A673 (cell line): ENCODE data around the gene SLC6A6. TPM values are rescaled to one million over a fixed set of nuclear protein-coding genes. Genes with fewer than 3 reads are reported as not detected.

Source experiments
- BruUV-seq: library from RNA; stranded (reverse); fragments of 400-500 nt; replicated peaks from 2 replicates; lab custom pipeline; 2021; lab: Mats Ljungman, UMichigan
- CTCF ChIA-PET: fragments of 300-600 bp; sonication (Branson Sonifier 250); formaldehyde crosslinking; loops from one replicate; lab custom pipeline; 2022; ENCODE audit warnings: antibody characterized with exemption; lab: Charles Lee
- POLR2A ChIA-PET: fragments of 300-600 bp; sonication (Branson Sonifier 250); formaldehyde crosslinking; loops from one replicate; lab custom pipeline; 2022; ENCODE audit warnings: antibody characterized with exemption; ENCODE audit not compliant: low non-redundant PET; lab: Charles Lee
- DNase-seq: peaks from one replicate; pipeline ENCODE4 v3.0.0-alpha.2; 2015; ENCODE audit warnings: low spot score
- H3K27ac ChIP-seq: fragments of 200-600 bp; sonication (generic); 2 replicates; pipeline ENCODE4 v1.5.1; 2016; ENCODE audit warnings: mixed run types, low read depth, mild to moderate bottlenecking, mixed read lengths, antibody characterized with exemption, low read length; ENCODE audit not compliant: poor library complexity, severe bottlenecking
- H3K27me3 ChIP-seq: fragments of 200-600 bp; sonication (generic); replicated peaks from 2 replicates; pipeline ENCODE4 v1.6.1; 2017; ENCODE audit warnings: mixed run types, low read depth, mild to moderate bottlenecking, mixed read lengths, antibody characterized with exemption, low read length; ENCODE audit not compliant: insufficient read depth, poor library complexity
- H3K36me3 ChIP-seq: fragments of 200-600 bp; sonication (generic); 2 replicates; pipeline ENCODE4 v1.6.1; 2016; ENCODE audit warnings: mixed run types, mild to moderate bottlenecking, mixed read lengths, antibody characterized with exemption, low read length; ENCODE audit not compliant: insufficient read depth, poor library complexity, severe bottlenecking
- H3K4me1 ChIP-seq: fragments of 200-600 bp; sonication (generic); 2 replicates; pipeline ENCODE4 v1.6.1; 2017; ENCODE audit warnings: mixed run types, mild to moderate bottlenecking, mixed read lengths, antibody characterized with exemption, low read length; ENCODE audit not compliant: insufficient read depth, poor library complexity, severe bottlenecking
- H3K4me3 ChIP-seq: fragments of 200-600 bp; sonication (generic); 2 replicates; pipeline ENCODE4 v1.5.1; 2016; ENCODE audit warnings: low read depth, mixed run types, mild to moderate bottlenecking, mixed read lengths, low read length; ENCODE audit not compliant: poor library complexity, severe bottlenecking
- H3K9me3 ChIP-seq: fragments of 200-600 bp; sonication (generic); 2 replicates; pipeline ENCODE4 v1.6.1; 2016; ENCODE audit warnings: mixed run types, low read depth, mild to moderate bottlenecking, mixed read lengths, antibody characterized with exemption, low read length; ENCODE audit not compliant: poor library complexity, severe bottlenecking
- EZH2 ChIP-seq: fragments of 200-600 bp; sonication (generic); IDR thresholded peaks from 2 replicates; pipeline ENCODE4 v1.6.1; 2017; ENCODE audit warnings: borderline replicate concordance, low read depth, mild to moderate bottlenecking, mixed read lengths, antibody characterized with exemption, low read length; ENCODE audit not compliant: poor library complexity, severe bottlenecking
- intact Hi-C: fragments of 100-400 bp; cut with micrococcal nuclease; formaldehyde crosslinking; loops from one replicate; pipeline ENCODE4 v1.10.0; 2022; ENCODE audit not compliant: unreplicated experiment
- total RNA-seq: library from RNA; stranded (reverse); gene quantifications from 2 replicates; pipeline ENCODE4 v1.2.3, GENCODE V29; 2021
- TF ChIP-seq, protein P1 (sequence below): fragments of 300-800, 200-600 bp; sonication (generic); conservative IDR thresholded peaks from 2 replicates; pipeline ENCODE4 v1.5.1; 2017; ENCODE audit warnings: low read depth, mild to moderate bottlenecking, antibody characterized with exemption, low read length, moderate library complexity, mixed read lengths

The SLC6A6 gene
- total RNA-seq, 1 experiment from 2014 or later: 55.1 TPM

DNA sequence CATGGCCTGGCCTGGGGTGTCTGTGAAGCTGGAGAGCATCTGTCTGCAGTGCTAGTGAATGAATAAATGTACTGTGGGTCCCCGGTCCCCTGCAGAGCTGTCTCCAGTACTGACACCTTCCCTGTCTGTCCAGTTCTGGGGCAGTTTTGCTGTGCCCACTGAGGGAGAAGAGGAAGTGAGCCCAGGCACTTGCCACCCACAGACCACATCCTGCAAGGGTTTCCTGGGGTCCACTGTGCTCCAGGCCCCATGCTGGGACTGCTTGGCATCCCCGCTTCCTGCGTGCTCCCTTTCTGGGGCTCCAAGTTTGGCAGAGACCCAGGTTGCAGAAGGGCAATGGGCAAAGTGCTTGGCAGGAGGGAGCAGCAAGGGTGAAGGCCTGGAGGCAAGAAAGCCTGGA is 4.9 kb upstream of the SLC6A6 start:
- H3K9me3 ChIP-seq: no peaks in the 10 kb centered on the region
- H3K4me1 ChIP-seq: no peaks in the 10 kb centered on the region
- intact Hi-C loops: no loop called here
- no TSS peak for BruUV-seq
- no peak overlapping the region for H3K4me3 ChIP-seq
- ChIA-PET CTCF (no interaction called here), POLR2A (no interaction called here)
- H3K27ac ChIP-seq: no peak overlapping the region
- DNase-seq: no peak
- no peaks in the 10 kb centered on the region for H3K36me3 ChIP-seq
- TF ChIP-seq EZH2: no peak
- TF ChIP-seq, protein P1, sequence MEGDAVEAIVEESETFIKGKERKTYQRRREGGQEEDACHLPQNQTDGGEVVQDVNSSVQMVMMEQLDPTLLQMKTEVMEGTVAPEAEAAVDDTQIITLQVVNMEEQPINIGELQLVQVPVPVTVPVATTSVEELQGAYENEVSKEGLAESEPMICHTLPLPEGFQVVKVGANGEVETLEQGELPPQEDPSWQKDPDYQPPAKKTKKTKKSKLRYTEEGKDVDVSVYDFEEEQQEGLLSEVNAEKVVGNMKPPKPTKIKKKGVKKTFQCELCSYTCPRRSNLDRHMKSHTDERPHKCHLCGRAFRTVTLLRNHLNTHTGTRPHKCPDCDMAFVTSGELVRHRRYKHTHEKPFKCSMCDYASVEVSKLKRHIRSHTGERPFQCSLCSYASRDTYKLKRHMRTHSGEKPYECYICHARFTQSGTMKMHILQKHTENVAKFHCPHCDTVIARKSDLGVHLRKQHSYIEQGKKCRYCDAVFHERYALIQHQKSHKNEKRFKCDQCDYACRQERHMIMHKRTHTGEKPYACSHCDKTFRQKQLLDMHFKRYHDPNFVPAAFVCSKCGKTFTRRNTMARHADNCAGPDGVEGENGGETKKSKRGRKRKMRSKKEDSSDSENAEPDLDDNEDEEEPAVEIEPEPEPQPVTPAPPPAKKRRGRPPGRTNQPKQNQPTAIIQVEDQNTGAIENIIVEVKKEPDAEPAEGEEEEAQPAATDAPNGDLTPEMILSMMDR: no peak
- no peaks in the 10 kb centered on the region for H3K27me3 ChIP-seq

DNA sequence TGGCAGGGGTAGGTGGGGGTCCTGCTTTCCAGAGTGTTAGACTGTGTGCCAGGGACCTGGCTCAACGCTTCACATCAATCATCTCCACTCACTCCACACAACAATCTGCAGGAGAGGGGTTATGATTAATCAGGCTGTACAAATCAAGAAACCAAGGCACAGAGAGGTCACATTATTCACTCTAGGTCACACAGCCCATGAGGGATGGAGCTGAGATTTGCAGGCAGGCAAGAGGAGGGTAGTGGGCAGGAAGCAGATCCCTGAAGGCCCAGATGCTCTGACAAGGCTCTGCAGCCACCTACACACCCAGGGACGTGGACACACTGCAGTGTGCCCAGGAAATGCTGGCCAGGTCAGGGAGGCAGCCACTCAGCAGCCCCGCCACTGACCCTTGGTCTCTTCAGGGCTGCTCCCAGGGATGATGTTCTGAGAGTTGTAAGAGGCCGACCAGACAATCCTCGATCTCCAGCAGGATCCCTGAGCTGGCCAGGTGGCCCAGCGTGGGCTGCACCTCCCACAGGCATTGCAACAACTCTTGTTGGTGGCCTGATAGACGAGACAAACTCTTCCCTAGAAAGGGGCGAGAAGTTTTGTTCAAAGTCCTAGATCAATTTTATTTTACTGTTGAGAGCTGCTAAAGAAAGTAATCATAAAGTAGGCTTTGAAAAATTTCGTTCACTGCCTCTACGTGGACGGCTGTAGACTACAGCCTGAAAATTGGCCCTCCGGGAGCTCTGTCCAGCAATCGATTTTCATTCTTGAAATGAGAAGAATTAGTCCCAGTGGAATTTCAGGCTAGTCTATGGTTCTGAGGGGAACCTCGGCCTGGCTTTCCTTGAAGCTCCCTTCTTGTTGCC is 4.2 kb upstream of the SLC6A6 start:
- intact Hi-C loops: no loop called here
- CTCF ChIA-PET: no interaction called here
- Histone ChIP-seq H3K36me3 (no peaks in the 10 kb centered on the region), H3K27ac (no peak overlapping the region), H3K4me3 (no peak overlapping the region), H3K4me1 (no peaks in the 10 kb centered on the region), H3K9me3 (no peaks in the 10 kb centered on the region), H3K27me3 (no peaks in the 10 kb centered on the region)
- no peak for TF ChIP-seq EZH2
- TF ChIP-seq, protein P1: no peak
- POLR2A ChIA-PET: no interaction called here
- DNase-seq: no peak
- BruUV-seq: no TSS peak

DNA sequence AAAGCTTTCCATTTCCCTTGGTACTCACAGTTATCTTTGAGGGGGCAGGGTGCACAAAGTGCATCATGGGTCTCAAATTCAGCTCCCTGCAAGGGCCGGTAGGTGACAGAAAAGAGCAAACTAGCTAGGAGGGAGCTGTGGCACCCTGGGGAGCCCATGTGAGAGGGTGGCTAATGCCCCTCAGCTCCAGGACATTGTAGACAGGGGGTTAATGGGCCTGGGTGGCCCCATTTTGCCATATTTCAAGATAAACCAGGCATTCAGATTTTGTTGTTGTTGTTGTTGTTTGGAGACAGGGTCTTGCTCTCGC is 3.7 kb upstream of the SLC6A6 start:
- TF ChIP-seq EZH2: no peak
- POLR2A ChIA-PET: no interaction called here
- H3K36me3 ChIP-seq: no peaks in the 10 kb centered on the region
- no peak for DNase-seq
- intact Hi-C loops: no loop called here
- H3K27me3 ChIP-seq: no peaks in the 10 kb centered on the region
- CTCF ChIA-PET: no interaction called here
- no peaks in the 10 kb centered on the region for H3K9me3 ChIP-seq
- H3K27ac ChIP-seq: no peak overlapping the region
- H3K4me1 ChIP-seq: no peaks in the 10 kb centered on the region
- no TSS peak for BruUV-seq
- no peak overlapping the region for H3K4me3 ChIP-seq
